A549 treated with ZK216348 at 1 μM for 4 hours (cell line): ENCODE data around the gene SPATA31D3. TPM values are rescaled to one million over a fixed set of nuclear protein-coding genes. Genes with fewer than 3 reads are reported as not detected.

Experiments used
- total RNA-seq: library from RNA; stranded (reverse); fragments of 200-300 nt; extraction: Qiagen RNA extraction; gene quantifications from 5 replicates; pipeline ENCODE4 v1.2.3, GENCODE V29; 2022; ENCODE audit warnings: low read depth

Gene SPATA31D3
- total RNA-seq = not detected in 5 replicates

GRCh38 chr9:81943393-81943792 lies at the start of gene SPATA31D3:
Gene SPATA31D3, plus strand, starts transcription at chr9:81943500. Its CDS starts 86 bp downstream, at chr9:81943586.

GRCh38 chr9:81928305-81928704 lies 15.0 kb upstream of the SPATA31D3 start, which contains the start of gene SPATA31D4:
Gene SPATA31D4, plus strand, starts transcription at chr9:81928428. Its CDS starts 86 bp downstream, at chr9:81928514.

GRCh38 chr9:81988472-81988871 lies 45.2 kb downstream of the SPATA31D3 start, which contains the start of gene SPATA31D1:
Gene SPATA31D1, plus strand, starts transcription at chr9:81988772. Its CDS starts 47 bp downstream, at chr9:81988819.

Other genes with a start within 250 kb of the SPATA31D3 start
- gene SPATA31D4, start 15.1 kb upstream of the SPATA31D3 start, total RNA-seq = not detected in 5 replicates
- not detected in 5 replicates for gene SPATA31D1, start 45.3 kb downstream of the SPATA31D3 start, total RNA-seq